KMS-11 (cell line): ENCODE data around the gene NLGN4X.

ENCODE experiments used
- H2AFZ ChIP-seq: fragments of 200-600 bp; sonication (generic); 2 replicates; pipeline ENCODE4 v1.6.1; 2016; ENCODE audit warnings: antibody characterized with exemption, mixed run types, low read depth
- H3K27ac ChIP-seq: fragments of 200-600 bp; sonication (generic); 2 replicates; pipeline ENCODE4 v1.6.1; 2016; ENCODE audit warnings: mild to moderate bottlenecking, mixed run types
- H3K27me3 ChIP-seq: fragments of 200-600 bp; sonication (generic); 2 replicates; pipeline ENCODE4 v1.6.1; 2017; ENCODE audit warnings: mild to moderate bottlenecking, low read depth, mixed run types, moderate library complexity; ENCODE audit not compliant: insufficient read depth
- H3K36me3 ChIP-seq: fragments of 200-600 bp; sonication (generic); 2 replicates; pipeline ENCODE4 v1.6.1; 2017; ENCODE audit warnings: mild to moderate bottlenecking, mixed run types; ENCODE audit not compliant: insufficient read depth
- H3K4me1 ChIP-seq: fragments of 200-600 bp; sonication (generic); 2 replicates; pipeline ENCODE4 v1.6.1; 2016; ENCODE audit warnings: mild to moderate bottlenecking, low read depth, mixed run types; ENCODE audit not compliant: poor library complexity, severe bottlenecking
- H3K4me2 ChIP-seq: fragments of 200-600 bp; sonication (generic); 2 replicates; pipeline ENCODE4 v1.7.0; 2016; ENCODE audit warnings: mild to moderate bottlenecking, mixed run types
- H3K4me3 ChIP-seq: fragments of 200-600 bp; sonication (generic); IDR thresholded peaks from 2 replicates; pipeline ENCODE4 v1.6.1; 2017; ENCODE audit warnings: low read depth, low read length, mixed read lengths; ENCODE audit not compliant: insufficient read depth
- H3K79me2 ChIP-seq: fragments of 200-600 bp; sonication (generic); 2 replicates; pipeline ENCODE4 v1.6.1; 2016; ENCODE audit warnings: low read depth, mixed run types; ENCODE audit not compliant: insufficient read depth
- H3K9ac ChIP-seq: fragments of 200-600 bp; sonication (generic); 2 replicates; pipeline ENCODE4 v1.6.1; 2016; ENCODE audit warnings: mild to moderate bottlenecking, mixed run types
- H4K20me1 ChIP-seq: fragments of 200-600 bp; sonication (generic); 2 replicates; pipeline ENCODE4 v1.6.1; 2016; ENCODE audit warnings: mild to moderate bottlenecking, mixed run types; ENCODE audit not compliant: insufficient read depth
- CTCF ChIP-seq: fragments of 200-600 bp; sonication (generic); conservative IDR thresholded peaks from 2 replicates; pipeline ENCODE4 v1.6.1; 2017; ENCODE audit warnings: low read depth, mild to moderate bottlenecking, antibody characterized with exemption, low read length, moderate library complexity, mixed read lengths

NLGN4X gene

GRCh38 chrX:6021316-6022091 lies 207.2 kb downstream of the NLGN4X start:
- peak; percentile 62 for TF ChIP-seq CTCF
- Histone ChIP-seq H2AFZ (no peak overlapping the region), H3K27me3 (no peaks in the 10 kb centered on the region), H4K20me1 (no peaks in the 10 kb centered on the region), H3K27ac (no peak overlapping the region), H3K4me3 (no peak overlapping the region), H3K79me2 (no peaks in the 10 kb centered on the region), H3K4me2 (no peak overlapping the region), H3K4me1 (no peaks in the 10 kb centered on the region), H3K9ac (no peak overlapping the region), H3K36me3 (no peaks in the 10 kb centered on the region)

- Histone ChIP-seq H3K4me2 (no peak overlapping the region), H3K79me2 (no peaks in the 10 kb centered on the region), H3K4me3 (no peak overlapping the region), H3K27ac (no peak overlapping the region), H3K9ac (no peak overlapping the region), H3K27me3 (no peaks in the 10 kb centered on the region), H3K36me3 (no peaks in the 10 kb centered on the region), H3K4me1 (no peaks in the 10 kb centered on the region), H4K20me1 (no peaks in the 10 kb centered on the region), H2AFZ (no peak overlapping the region)
- TF ChIP-seq CTCF, result no peak
These were observed 209.6 kb downstream of the NLGN4X start for GRCh38 chrX:6019076-6019475.

GRCh38 chrX:6015423-6015822 lies 213.2 kb downstream of the NLGN4X start:
- no peak overlapping the region for H3K4me3 ChIP-seq
- TF ChIP-seq CTCF, result no peak
- H3K79me2 ChIP-seq, result no peaks in the 10 kb centered on the region
- no peak overlapping the region for H3K4me2 ChIP-seq
- H3K4me1 ChIP-seq, result no peaks in the 10 kb centered on the region
- no peak overlapping the region for H3K9ac ChIP-seq
- H4K20me1 ChIP-seq, result no peaks in the 10 kb centered on the region
- H3K36me3 ChIP-seq, result no peaks in the 10 kb centered on the region
- H3K27me3 ChIP-seq, result no peaks in the 10 kb centered on the region
- no peak overlapping the region for H2AFZ ChIP-seq
- H3K27ac ChIP-seq, result no peak overlapping the region

GRCh38 chrX:6012357-6012756 lies 216.3 kb downstream of the NLGN4X start:
- no peak overlapping the region for H3K9ac ChIP-seq
- H3K4me3 ChIP-seq, result no peak overlapping the region
- no peak overlapping the region for H3K4me2 ChIP-seq
- H4K20me1 ChIP-seq, result no peaks in the 10 kb centered on the region
- no peaks in the 10 kb centered on the region for H3K36me3 ChIP-seq
- no peaks in the 10 kb centered on the region for H3K4me1 ChIP-seq
- TF ChIP-seq CTCF, result no peak
- no peak overlapping the region for H2AFZ ChIP-seq
- no peaks in the 10 kb centered on the region for H3K27me3 ChIP-seq
- H3K27ac ChIP-seq, result no peak overlapping the region
- no peaks in the 10 kb centered on the region for H3K79me2 ChIP-seq
